HG03095 (cell line): ENCODE data around the gene MYH8.

Source experiments
- ATAC-seq: cut with Tn5 transposase; IDR thresholded peaks from one replicate; pipeline ENCODE4 v1.9.1; 2021; ENCODE audit warnings: moderate library complexity; ENCODE audit not compliant: unreplicated experiment

Gene MYH8

DNA sequence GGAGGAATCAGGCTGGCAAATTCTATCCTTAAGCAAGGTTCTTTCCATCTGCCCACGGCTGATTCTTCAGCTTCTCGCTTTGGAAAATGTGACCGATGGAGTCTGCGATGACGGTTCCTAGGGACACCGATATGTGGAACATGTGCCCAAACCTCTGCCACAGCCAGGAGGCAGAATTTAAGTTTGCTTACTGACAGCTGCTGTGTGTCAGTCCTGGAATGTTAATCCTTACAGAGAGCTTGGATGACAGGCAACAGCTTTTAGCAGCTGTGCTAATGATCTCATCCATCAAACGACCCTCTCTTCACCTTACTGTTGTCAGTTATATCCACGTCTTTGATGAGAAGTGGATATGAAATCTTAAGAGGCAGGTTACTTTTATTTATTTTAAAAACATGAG is 37.6 kb downstream of the MYH8 start:
- no peak for ATAC-seq

DNA sequence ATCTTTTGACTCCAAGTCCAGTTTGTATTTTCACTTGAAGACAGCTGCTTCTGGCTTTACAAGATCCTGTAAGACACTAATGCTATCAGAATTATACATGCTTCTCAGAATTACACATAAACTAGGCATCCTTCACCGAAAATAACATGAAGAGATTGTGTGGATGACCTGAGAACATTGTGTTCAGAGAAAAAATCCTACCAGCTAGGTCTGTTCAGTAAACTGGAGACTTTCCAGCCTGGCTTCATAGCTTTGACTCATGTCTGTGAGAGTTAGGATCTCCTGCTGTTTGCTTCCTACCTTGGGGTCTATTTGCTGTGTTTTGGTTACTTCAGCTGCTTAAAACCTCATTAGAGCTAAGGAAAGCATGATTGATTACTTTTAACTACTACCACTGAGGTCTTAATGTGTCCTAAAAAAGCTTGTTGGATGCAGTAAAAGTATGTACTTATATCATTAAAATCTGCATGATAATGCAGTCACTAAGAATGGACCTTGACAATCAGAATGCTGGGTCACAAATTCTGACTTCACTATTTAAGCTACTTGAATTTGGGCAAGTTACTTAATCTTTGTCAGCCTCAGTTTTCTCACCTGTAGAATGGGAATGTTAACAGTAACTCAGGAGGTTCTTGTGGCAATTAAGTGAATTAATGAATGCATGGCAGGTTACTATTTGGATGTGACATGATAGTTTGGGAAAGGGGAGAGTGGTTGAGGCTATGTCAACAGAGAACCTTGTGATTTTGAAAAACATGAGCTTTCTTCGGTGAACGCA is 40.9 kb downstream of the MYH8 start:
- no peak for ATAC-seq

GRCh38 chr17:10372906-10373305 is 48.8 kb downstream of the MYH8 start, which contains the start of gene MYH13:
Gene MYH13 (minus strand): TSS chr17:10373006. CDS start chr17:10364530, 8,476 bp downstream.
- ATAC-seq = no peak

- ATAC-seq = no peak
Measured at GRCh38 chr17:10370016-10370608, 51.6 kb downstream of the MYH8 start.

DNA sequence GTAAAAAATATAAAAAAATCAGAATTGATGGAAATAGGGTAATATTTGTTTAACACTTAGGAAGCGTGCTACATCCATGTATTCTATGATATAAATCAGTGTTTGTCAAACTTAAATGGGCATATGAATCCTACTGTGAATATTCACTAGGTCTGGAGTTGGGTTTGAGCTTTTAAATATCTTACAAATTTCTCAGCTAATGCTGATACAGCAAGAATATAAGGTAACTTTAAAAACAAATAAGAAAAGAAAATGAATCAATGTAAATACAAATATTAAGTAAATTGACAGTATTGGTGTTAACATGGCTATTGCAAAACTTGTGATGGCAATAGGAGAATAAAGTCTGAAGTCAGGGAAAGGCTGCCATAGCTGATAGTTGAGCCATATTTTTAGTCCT is 52.5 kb downstream of the MYH8 start:
- ATAC-seq = no peak

GRCh38 chr17:10368561-10368960 is 53.2 kb downstream of the MYH8 start:
- ATAC-seq = no peak

DNA sequence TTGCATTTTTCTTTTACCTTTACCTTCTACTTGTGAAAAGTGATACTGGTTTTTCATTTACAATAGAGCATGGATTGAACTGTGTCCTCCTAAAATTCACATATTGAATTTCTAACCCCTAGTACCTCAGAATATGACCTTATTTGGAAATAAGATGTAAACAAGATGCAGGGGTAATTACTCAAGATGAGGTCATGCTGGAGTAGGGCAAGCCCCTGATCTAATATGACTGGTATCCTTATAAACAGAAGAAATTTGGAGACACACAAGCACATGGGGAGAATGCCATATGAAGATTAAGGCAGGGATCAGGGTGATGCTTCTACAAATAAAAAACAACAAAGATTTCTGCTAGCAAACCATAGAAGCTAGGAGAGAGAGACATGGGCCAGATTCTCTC is 61.2 kb downstream of the MYH8 start:
- ATAC-seq = no peak

GRCh38 chr17:10357768-10358167 is 64.0 kb downstream of the MYH8 start:
- ATAC-seq = no peak

DNA sequence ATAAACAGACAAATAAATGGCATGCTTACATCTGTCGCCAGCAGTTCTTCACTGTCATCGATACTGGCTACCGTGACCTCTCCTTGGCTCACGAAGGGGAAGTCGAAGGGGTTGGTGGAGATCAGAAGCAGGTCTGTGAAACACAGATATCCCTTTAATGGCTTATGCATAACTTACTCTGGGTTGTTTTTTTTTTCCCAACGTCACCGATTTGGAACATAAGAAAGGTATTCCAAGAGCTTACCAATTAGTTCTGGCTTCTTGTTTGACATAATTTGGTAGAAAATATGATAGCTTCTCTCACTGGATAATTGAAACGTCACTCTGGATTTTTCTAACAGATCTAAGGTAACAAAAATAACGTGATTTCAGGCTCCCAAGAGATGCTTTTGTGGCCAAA is 67.1 kb downstream of the MYH8 start:
- no peak for ATAC-seq

GRCh38 chr17:10352893-10353292 is 68.9 kb downstream of the MYH8 start:
- no peak for ATAC-seq

- ATAC-seq = no peak
Measured at GRCh38 chr17:10349403-10349802, 72.3 kb downstream of the MYH8 start.

DNA sequence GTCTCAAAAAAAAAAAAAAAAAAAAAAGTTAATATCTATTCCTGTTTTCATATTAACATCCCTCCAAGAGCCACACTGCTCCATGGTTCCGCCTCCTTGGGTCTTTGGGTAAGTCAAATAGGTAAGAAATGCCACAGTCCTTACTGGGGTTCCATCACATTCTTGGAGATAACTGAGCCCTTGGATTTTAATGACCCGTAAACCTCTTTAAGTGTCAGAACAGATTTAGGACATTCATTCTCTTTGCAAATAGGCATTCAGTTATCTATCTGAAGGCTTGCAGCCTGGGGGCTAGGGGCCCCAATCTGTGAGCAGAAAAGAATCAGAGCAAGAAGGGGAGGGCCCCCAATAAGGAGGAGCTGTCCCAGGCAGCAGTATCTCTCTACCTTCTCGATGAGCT is 76.9 kb downstream of the MYH8 start:
- no peak for ATAC-seq
